SKM-1 treated with dmso at 0.1 percent for 144 hours (cell line): ENCODE measurements around the gene KANK4.
"Not testable (repeated sequence)": the region's sequence is repeated elsewhere in the genome, so short reads cannot be mapped to it uniquely, and the experiment has no call there.

ENCODE experiments used
- DNase-seq: peaks from one replicate; lab custom pipeline; 2025; ENCODE audit not compliant: unreplicated experiment; lab: John Stamatoyannopoulos, UW

Gene KANK4

GRCh38 chr1:62241371-62242131 lies 77.7 kb downstream of the KANK4 start:
- DNase-seq = no peak

- no peak for DNase-seq
Measured at GRCh38 chr1:62240651-62241370, 78.4 kb downstream of the KANK4 start.

DNA sequence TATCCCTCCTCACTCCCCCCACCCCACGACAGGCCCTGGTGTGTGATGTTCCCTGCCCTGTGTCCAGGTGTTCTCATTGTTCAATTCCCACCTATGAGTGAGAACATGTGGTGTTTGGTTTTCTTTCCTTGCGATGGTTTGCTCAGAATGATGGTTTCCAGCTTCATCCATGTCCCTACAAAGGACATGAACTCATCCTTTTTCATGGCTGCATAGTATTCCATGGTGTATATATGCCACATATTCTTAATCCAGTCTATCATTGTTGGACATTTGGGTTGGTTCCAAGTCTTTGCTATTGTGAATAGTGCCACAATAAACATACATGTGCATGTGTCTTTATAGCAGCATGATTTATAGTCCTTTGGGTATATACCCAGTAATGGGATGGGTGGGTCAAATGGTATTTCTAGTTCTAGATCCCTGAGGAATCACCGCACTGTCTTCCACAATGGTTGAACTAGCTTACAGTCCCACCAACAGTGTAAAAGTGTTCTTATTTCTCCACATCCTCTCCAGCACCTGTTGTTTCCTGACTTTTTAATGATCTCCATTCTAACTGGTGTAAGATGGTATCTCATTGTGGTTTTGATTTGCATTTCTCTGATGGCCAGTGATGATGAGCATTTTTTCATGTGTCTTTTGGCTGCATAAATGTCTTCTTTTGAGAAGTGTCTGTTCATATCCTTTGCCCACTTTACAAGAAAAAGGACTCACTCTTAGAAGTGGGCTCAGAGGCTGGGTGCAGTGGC lies 79.4 kb downstream of the KANK4 start:
- not testable (repeated sequence) for DNase-seq

DNA sequence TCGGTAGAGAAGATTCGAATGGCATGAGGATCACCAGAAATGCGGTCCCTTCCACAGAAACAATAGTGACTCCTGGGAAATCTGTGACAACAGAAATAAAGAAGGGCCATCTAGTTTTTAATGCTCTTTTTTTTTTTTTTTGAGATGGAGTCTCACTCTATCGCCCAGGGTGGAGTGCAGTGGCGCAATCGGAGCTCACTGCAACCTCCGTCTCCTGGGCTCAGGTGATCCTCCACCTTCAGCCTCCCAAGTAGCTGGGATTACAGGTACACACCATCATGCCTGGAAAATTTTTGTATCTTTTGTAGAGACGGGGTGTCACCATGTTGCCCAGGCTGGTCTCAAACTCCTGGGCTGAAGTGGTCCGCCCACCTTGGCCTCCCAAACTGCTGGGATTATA lies 80.7 kb downstream of the KANK4 start:
- DNase-seq = no peak

DNA sequence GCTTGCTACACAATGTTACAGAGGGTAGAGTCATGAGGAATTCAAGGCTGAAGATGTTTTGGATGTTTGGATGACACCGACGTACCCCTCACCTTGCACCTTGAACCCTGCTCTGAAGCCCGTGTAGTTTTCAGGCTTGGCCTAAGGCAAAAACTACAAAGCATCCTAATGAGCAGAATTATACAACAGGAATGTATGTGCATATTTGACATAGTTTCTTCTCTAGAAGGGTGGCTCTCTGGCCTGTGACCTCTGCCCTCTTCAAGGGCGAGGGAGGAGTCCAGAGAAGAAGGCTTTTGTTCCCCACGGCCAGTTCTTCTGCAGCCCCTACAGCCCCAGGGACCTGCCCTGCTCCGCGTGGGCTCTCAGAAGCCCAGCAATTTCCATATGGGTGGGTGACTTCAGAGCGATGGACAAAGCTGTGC lies 81.3 kb downstream of the KANK4 start:
- DNase-seq = no peak

DNA sequence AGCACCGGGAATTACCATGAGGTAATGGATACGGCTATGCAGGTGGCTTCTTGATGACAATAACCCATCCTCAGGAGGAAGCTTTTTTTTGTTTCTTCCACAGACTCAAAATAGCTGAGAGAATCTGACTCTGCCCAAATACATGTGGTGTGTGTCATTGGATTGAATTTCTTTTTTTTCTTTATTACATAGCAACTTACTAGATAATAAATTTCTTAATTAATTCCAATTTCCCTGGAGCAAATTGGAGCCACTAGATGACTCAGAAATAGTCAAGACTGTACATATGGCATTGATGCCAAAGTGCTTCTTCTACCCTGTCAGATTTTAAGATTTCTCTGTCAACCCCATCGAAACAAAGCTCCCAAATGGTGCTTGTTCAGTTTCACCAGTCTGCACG lies 81.9 kb downstream of the KANK4 start:
- no peak for DNase-seq

- no peak for DNase-seq
Measured at GRCh38 chr1:62235576-62235975, 83.7 kb downstream of the KANK4 start.

- DNase-seq = no peak
Measured at GRCh38 chr1:62234688-62235087, 84.5 kb downstream of the KANK4 start.

GRCh38 chr1:62233926-62234450 lies 85.2 kb downstream of the KANK4 start:
- DNase-seq = no peak

DNA sequence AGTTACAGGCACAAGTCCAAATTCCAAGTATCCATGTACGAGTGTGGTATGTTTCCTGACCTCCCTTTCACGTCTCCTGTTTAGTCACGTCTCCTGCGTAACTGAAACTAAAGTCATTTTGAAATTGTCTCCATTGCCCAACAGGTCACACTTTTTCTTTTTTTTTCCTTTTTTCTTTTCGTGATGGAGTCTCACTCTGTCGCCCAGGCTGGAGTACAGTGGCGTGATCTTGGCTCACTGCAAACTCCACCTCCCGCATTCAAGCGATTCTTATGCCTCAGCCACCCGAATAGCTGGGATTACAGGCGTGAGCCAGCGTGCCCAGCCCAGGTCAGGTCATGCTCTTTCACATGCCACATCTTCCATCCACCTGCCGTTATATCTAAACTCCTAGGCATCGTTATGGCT lies 86.4 kb downstream of the KANK4 start:
- no peak for DNase-seq

DNA sequence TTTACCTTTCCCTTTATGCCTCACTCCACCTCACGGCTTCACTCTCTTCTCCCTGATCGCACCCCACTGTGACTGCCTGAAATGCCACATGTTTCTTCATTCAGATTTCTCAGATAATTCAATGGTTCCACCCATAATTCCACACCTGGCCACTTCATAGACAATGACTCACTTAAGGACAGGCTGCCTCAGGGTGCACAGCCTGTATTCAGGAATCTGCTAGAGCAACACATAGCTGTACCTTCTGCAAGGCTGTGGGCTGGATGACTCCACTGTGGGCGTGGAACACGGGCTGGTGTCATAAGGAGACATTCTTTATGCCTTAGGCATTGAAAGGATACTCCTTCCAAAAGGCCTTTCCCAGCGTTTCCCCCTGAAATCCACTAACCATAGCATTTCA lies 88.5 kb downstream of the KANK4 start:
- DNase-seq = no peak

- DNase-seq = no peak
Measured at GRCh38 chr1:62229932-62230331, 89.3 kb downstream of the KANK4 start.

DNA sequence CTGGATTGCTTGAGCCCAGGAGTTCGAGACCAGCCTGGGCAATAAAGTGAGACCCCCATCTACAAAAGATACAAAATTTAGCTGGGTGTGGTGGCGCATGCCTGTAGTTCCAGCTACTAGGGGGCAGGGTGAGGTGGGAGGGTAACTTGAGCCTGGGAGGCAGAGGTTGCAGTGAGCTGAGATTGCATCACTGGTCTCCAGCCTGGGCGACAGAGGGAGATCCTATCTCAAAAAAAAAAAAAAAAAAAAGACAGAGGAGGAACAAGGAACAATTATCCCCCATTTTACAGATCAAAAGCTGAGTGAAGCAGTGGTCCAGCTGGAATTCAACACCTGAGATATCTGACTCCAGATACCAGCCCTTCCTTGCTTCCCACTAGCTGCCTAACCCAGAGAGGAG lies 89.8 kb downstream of the KANK4 start:
- DNase-seq = no peak

GRCh38 chr1:62228883-62229187 lies 90.4 kb downstream of the KANK4 start:
- DNase-seq = no peak

DNA sequence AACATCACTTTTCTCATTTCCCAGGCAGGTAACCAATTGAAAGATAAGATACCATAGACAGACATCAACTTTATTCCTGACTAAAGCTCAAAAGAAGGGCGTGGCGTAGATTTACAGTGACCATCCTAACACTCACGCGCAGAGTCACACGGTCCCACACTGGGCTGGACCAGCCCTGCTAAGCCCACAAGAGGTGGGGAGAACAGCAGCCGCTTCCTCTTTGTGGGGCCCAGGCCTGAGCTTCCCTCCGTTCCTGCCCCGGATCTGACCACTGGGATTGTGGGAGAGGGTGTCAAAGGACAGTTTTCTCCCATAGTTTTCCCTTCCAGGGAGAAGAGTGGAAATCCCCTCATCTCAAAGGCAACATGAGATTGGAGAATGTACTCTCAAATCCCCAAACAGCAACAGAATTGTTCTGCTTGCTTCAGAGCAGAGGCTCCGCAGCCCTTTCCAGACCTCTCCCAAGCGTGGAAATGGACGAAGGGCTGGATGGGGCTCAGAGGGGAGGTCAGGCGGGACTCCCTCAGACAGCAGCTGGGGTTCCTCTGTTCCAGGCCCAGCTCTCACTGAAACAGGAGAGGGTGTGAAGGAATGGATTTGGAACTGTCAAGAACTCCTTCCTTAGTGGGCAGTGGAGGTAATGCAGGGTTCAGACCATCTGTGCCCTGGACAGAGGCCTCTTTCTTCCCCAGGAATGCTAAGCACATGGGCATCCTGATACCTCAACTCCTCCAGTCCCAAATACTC lies 90.9 kb downstream of the KANK4 start:
- DNase-seq = no peak

DNA sequence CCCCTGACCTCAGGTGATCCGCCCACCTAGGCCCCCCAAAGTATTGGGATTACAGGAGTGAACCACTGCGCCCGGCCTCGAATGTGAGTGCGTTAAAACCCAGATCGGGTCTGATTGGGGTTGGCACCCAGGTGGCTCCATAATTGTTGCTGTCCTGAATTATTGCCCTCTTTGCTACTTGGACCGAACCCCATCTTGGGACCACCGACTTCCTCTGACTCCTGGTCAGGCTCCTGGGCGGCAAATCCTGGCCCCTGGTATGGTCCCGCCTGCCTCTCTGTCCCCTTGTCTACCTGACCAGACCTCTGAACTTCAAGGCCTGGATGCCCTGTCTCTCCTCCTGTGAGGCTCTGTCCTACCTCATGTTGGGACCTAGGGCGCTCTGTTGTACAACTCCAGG lies 91.7 kb downstream of the KANK4 start:
- no peak for DNase-seq

DNA sequence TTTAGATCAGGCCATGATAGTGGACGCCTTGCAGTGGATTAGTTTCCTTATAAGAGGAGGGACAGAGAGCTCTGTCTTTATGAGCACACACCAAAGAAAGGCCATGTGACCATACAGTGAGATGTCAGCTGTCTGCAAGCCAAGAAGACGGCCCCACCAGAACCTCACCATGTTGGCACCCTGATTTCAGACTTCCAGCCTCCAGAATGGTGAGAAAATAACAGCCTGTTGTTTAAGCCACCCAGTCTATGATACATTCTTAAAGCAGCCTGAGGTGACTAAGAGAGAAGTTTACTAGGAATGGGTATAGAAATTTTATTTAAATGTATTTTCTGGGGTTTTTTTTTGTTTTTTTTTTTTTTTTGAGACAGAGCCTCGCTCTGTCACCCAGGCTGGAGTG lies 95.1 kb downstream of the KANK4 start:
- DNase-seq = no peak

DNA sequence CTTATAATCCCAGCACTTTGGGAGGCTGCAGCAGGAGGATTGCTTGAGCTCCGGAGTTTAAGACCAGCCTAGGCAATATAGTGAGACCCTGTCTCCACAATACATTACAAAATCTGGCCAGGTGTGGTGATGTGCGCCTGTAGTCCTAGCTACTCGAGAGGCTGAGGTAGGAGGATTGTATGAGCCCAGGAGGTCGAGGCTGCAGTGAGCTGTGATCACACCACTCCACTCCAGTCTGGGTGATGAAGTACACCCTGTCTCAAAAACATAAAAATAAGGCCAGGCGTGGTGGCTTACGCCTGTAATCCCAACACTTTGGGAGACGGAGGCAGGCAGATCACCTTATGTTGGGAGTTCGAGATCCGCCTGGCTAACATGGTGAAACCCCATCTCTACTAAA lies 96.9 kb downstream of the KANK4 start:
- DNase-seq = no peak

DNA sequence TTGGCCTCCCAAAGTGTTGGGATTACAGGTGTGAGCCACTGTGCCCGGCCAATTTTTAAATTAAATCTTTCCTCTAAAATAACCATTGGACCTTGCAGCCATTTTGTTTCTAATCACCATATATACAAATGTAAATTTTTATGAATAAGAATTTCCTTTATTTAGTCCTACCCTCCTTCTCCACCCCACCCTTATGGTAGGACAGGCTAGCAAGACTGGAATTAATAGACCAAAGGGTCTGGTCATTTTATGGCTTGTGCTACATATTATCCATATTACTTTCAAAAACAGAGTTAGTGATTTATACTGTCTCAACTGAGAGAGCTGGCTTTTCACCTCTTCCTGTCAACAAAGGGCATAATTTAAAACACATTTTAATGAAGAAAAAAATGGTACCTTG lies 98.1 kb downstream of the KANK4 start:
- DNase-seq = no peak

GRCh38 chr1:62220456-62220855 lies 98.8 kb downstream of the KANK4 start:
- DNase-seq = not testable (repeated sequence)

GRCh38 chr1:62218604-62219003 lies 100.6 kb downstream of the KANK4 start:
- DNase-seq = no peak
